ENCODE results near the gene RBM28. TPM values are rescaled to one million over a fixed set of nuclear protein-coding genes. Genes with fewer than 3 reads are reported as not detected.
"Not testable (repeated sequence)": the region's sequence is repeated elsewhere in the genome, so short reads cannot be mapped to it uniquely, and the experiment has no call there.

Gene RBM28
- total and polyA plus RNA-seq, 7 donors, result 22.8 to 45.0 (median 28.8) TPM

GRCh38 chr7:128281605-128282380 is 61.9 kb downstream of the RBM28 start:
- 72 to 75% (median 73%) methylated on average over 4 of the region's 4 CpGs for WGBS, 3 donors
- H3K27ac ChIP-seq, result no peak overlapping the region
- H3K4me3 ChIP-seq, result no peak overlapping the region
- H3K36me3 ChIP-seq (ENCODE audit: insufficient read depth in 1 of 2, low read depth in 1 of 2), result no peaks in the 10 kb centered on the region
- peaks cover 9% of the 10 kb centered on the region for H3K9me3 ChIP-seq
- no peak for DNase-seq
- H3K4me1 ChIP-seq, result no peaks in the 10 kb centered on the region
- no peak for ATAC-seq
- no peak for TF ChIP-seq CTCF (IDR thresholded peaks at IDR 0.05)
- H3K27me3 ChIP-seq (ENCODE audit: insufficient read depth in 3 of 3, low read length in 2 of 3), result no peaks in the 10 kb centered on the region
- intact Hi-C loops (cut with DNase I), result no loop called here

GRCh38 chr7:128280451-128280850 is 63.3 kb downstream of the RBM28 start:
- H3K4me1 ChIP-seq, result not testable (repeated sequence)

GRCh38 chr7:128279124-128279713 is 64.5 kb downstream of the RBM28 start:
- ATAC-seq, result no peak
- WGBS, 3 donors, result 94 to 96% (median 95%) methylated on average over 6 of the region's 6 CpGs
- intact Hi-C loops (cut with DNase I), result no loop called here

More at GRCh38 chr7:128280451-128280850, 63.3 kb downstream of the RBM28 start:
- H3K27me3 ChIP-seq (ENCODE audit: insufficient read depth in 3 of 3, low read length in 2 of 3); H3K27ac ChIP-seq; H3K4me3 ChIP-seq; H3K36me3 ChIP-seq (ENCODE audit: insufficient read depth in 1 of 2, low read depth in 1 of 2); H3K9me3 ChIP-seq; ATAC-seq; DNase-seq; intact Hi-C loops (cut with DNase I): not testable (repeated sequence)
- 93 to 94% (median 93%) methylated on average over 1 of the region's 1 CpG for WGBS, 3 donors

GRCh38 chr7:128278366-128278765 is 65.3 kb downstream of the RBM28 start:
- no peak for DNase-seq
- H3K27me3 ChIP-seq (ENCODE audit: insufficient read depth in 3 of 3, low read length in 2 of 3), result peaks cover 0 to 4% (median 0%) of the 10 kb centered on the region in 3 donors
- ATAC-seq, result no peak
- H3K27ac ChIP-seq, result no peak overlapping the region
- H3K36me3 ChIP-seq (ENCODE audit: insufficient read depth in 1 of 2, low read depth in 1 of 2), result no peaks in the 10 kb centered on the region
- no peaks in the 10 kb centered on the region for H3K4me1 ChIP-seq
- WGBS, 3 donors, result 95 to 97% (median 96%) methylated on average over 1 of the region's 1 CpG
- TF ChIP-seq CTCF (IDR thresholded peaks at IDR 0.05), result no peak
- peaks cover 9% of the 10 kb centered on the region for H3K9me3 ChIP-seq
- intact Hi-C loops (cut with DNase I), result no loop called here
- no peak overlapping the region for H3K4me3 ChIP-seq

More at GRCh38 chr7:128279124-128279713, 64.5 kb downstream of the RBM28 start:
- Histone ChIP-seq H3K4me3 (no peak overlapping the region), H3K36me3 (ENCODE audit: insufficient read depth in 1 of 2, low read depth in 1 of 2) (no peaks in the 10 kb centered on the region), H3K4me1 (no peaks in the 10 kb centered on the region), H3K9me3 (peaks cover 9% of the 10 kb centered on the region), H3K27me3 (ENCODE audit: insufficient read depth in 3 of 3, low read length in 2 of 3) (peaks cover 0 to 4% (median 0%) of the 10 kb centered on the region in 3 donors), H3K27ac (no peak overlapping the region)
- TF ChIP-seq CTCF (IDR thresholded peaks at IDR 0.05), result no peak
- no peak for DNase-seq

- Histone ChIP-seq H3K4me1 (no peaks in the 10 kb centered on the region), H3K4me3 (no peak overlapping the region), H3K9me3 (peaks cover 8% of the 10 kb centered on the region), H3K27me3 (ENCODE audit: insufficient read depth in 3 of 3, low read length in 2 of 3) (peaks cover 0 to 16% (median 14%) of the 10 kb centered on the region in 3 donors), H3K27ac (no peak overlapping the region), H3K36me3 (ENCODE audit: insufficient read depth in 1 of 2, low read depth in 1 of 2) (no peaks in the 10 kb centered on the region)
- no peak for TF ChIP-seq CTCF (IDR thresholded peaks at IDR 0.05)
- intact Hi-C loops (cut with DNase I), result no loop called here
- DNase-seq (no peak), ATAC-seq (no peak)
- WGBS, 3 donors, result 79 to 85% (median 80%) methylated on average over 4 of the region's 4 CpGs
Measured at GRCh38 chr7:128275681-128276080, 68.0 kb downstream of the RBM28 start.
